GM21390 (cell line): Measurements from ENCODE around the gene TLL1.

ENCODE experiments used
- ATAC-seq: cut with Tn5 transposase; IDR thresholded peaks from one replicate; pipeline ENCODE4 v1.9.1; 2021; ENCODE audit not compliant: unreplicated experiment

The TLL1 gene

GRCh38 chr4:165879641-165880040 is 6.6 kb downstream of the TLL1 start:
- no peak for ATAC-seq

- no peak for ATAC-seq
Measured at GRCh38 chr4:165894159-165894558, 21.1 kb downstream of the TLL1 start.

GRCh38 chr4:165905405-165906027 is 32.5 kb downstream of the TLL1 start:
- no peak for ATAC-seq

- ATAC-seq, result no peak
Measured at GRCh38 chr4:165906272-165906671, 33.2 kb downstream of the TLL1 start.

GRCh38 chr4:165909947-165910346 is 36.9 kb downstream of the TLL1 start:
- no peak for ATAC-seq

- no peak for ATAC-seq
Measured at GRCh38 chr4:165915215-165915614, 42.2 kb downstream of the TLL1 start.

- ATAC-seq, result no peak
Measured at GRCh38 chr4:165921546-165921945, 48.5 kb downstream of the TLL1 start.

- ATAC-seq, result no peak
Measured at GRCh38 chr4:165922747-165923146, 49.7 kb downstream of the TLL1 start.

GRCh38 chr4:165926307-165926706 is 53.3 kb downstream of the TLL1 start:
- ATAC-seq, result no peak

- ATAC-seq, result no peak
Measured at GRCh38 chr4:165927366-165927765, 54.3 kb downstream of the TLL1 start.

GRCh38 chr4:165927815-165928214 is 54.8 kb downstream of the TLL1 start:
- no peak for ATAC-seq

- ATAC-seq, result no peak
Measured at GRCh38 chr4:165928601-165929000, 55.6 kb downstream of the TLL1 start.

- ATAC-seq, result no peak
Measured at GRCh38 chr4:165929662-165930061, 56.6 kb downstream of the TLL1 start.

- no peak for ATAC-seq
Measured at GRCh38 chr4:165931741-165932140, 58.7 kb downstream of the TLL1 start.

- ATAC-seq, result no peak
Measured at GRCh38 chr4:165944900-165945299, 71.9 kb downstream of the TLL1 start.

GRCh38 chr4:165945991-165946390 is 73.0 kb downstream of the TLL1 start:
- no peak for ATAC-seq

GRCh38 chr4:165947019-165947418 is 74.0 kb downstream of the TLL1 start:
- no peak for ATAC-seq

GRCh38 chr4:165953181-165953580 is 80.1 kb downstream of the TLL1 start:
- ATAC-seq, result no peak

- no peak for ATAC-seq
Measured at GRCh38 chr4:165963621-165964020, 90.6 kb downstream of the TLL1 start.

GRCh38 chr4:165964591-165964990 is 91.6 kb downstream of the TLL1 start:
- no peak for ATAC-seq

- no peak for ATAC-seq
Measured at GRCh38 chr4:165965503-165965902, 92.5 kb downstream of the TLL1 start.

GRCh38 chr4:165966833-165967232 is 93.8 kb downstream of the TLL1 start:
- ATAC-seq, result no peak

GRCh38 chr4:165967486-165967885 is 94.4 kb downstream of the TLL1 start:
- no peak for ATAC-seq
